Measurements from ENCODE around the gene GRIK3.

Gene GRIK3

DNA sequence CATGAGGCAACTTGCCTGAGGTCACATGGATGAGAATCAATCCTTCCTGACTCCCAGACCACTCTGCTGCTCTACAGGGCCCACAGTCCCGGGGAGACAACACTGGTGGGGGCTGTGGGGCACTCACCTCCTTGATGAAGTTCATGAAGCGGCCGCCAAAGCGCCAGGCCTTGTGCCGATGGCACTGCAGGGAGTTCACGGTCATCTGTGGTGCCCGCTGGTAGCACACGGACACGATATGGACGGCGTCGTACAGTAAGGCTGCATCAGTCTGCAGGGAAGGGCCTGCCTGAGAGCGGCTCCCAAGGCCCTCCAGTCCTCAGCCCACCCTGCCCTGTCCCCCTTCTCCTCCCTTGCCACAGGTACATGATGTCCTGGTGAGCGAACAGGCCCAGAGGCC lies 175.3 kb downstream of the GRIK3 start:
- no peak for DNase-seq (ENCODE audit: low read depth in 1 of 2, low spot score in 1 of 2)

- no peak for DNase-seq (ENCODE audit: low read depth in 1 of 2, low spot score in 1 of 2)
These were observed 175.8 kb downstream of the GRIK3 start for GRCh38 chr1:36858553-36858952.

GRCh38 chr1:36857754-36858153 lies 176.6 kb downstream of the GRIK3 start:
- no peak for DNase-seq (ENCODE audit: low read depth in 1 of 2, low spot score in 1 of 2)

GRCh38 chr1:36855699-36856494 lies 178.4 kb downstream of the GRIK3 start:
- no peak for DNase-seq (ENCODE audit: low read depth in 1 of 2, low spot score in 1 of 2)

DNA sequence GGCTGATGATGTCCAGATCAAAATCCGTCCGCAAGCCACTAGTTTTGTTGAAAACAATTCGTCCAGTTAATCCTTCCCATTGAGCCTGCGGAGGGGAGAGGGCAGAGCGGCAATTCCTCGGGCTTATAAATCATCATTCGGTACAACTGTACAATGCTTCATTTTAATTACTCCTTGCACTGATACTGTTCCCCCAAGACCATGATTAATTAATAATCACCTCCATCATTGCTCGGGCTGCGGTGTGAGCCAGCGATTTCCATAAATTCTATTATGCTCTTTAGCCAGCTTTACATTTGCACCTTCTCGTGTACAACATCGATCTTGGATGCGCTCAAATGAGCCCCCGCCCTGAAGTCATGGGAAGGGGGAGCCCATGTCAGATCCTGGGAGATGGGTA lies 180.7 kb downstream of the GRIK3 start:
- no peak for DNase-seq (ENCODE audit: low read depth in 1 of 2, low spot score in 1 of 2)

- no peak for DNase-seq (ENCODE audit: low read depth in 1 of 2, low spot score in 1 of 2)
These were observed 181.7 kb downstream of the GRIK3 start for GRCh38 chr1:36852586-36852985.

GRCh38 chr1:36851595-36851994 lies 182.7 kb downstream of the GRIK3 start:
- no peak for DNase-seq (ENCODE audit: low read depth in 1 of 2, low spot score in 1 of 2)

GRCh38 chr1:36851087-36851486 lies 183.2 kb downstream of the GRIK3 start:
- no peak for DNase-seq (ENCODE audit: low read depth in 1 of 2, low spot score in 1 of 2)

DNA sequence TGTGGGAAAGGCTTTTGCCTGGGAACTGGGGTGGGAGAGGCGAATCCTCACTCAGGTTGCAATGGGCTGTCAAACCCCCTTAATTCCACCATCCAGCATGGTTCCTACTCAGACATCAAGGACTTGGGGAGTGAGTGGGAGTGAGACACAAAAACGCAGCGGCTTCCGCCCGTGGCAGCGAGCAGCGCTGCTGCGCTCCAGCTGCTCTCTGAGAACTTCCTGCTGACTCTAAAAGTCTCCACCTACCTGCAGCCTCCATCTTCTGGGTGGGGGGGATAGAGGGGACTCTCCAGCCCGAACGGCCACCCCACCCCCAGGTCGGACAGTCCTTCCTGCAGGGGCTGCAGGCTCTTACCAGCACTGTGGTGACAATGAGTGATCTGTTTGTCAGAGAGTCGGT lies 184.4 kb downstream of the GRIK3 start:
- no peak for DNase-seq (ENCODE audit: low read depth in 1 of 2, low spot score in 1 of 2)

- no peak for DNase-seq (ENCODE audit: low read depth in 1 of 2, low spot score in 1 of 2)
These were observed 186.6 kb downstream of the GRIK3 start for GRCh38 chr1:36847761-36848160.

GRCh38 chr1:36847186-36847585 lies 187.1 kb downstream of the GRIK3 start:
- no peak for DNase-seq (ENCODE audit: low read depth in 1 of 2, low spot score in 1 of 2)

DNA sequence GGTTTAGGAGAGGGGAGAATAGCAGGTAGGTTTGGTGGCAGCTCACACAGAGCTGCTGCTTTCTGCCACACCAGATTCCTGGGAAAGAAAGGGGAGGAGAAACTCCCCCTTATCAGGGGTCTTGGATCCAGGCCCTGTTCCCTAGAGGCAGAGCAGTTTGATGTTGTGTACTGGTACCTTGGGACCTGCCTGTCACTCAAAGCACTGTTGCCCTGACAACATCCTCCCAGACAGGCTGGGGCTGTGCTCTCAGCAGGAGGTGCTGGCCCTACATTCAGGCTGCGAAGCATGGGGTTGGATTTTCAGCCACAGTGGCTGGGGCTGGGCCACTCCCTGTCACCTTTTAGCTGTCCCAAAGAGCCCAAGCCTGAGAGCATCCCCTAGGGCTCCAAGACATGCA lies 188.0 kb downstream of the GRIK3 start:
- no peak for DNase-seq (ENCODE audit: low read depth in 1 of 2, low spot score in 1 of 2)

DNA sequence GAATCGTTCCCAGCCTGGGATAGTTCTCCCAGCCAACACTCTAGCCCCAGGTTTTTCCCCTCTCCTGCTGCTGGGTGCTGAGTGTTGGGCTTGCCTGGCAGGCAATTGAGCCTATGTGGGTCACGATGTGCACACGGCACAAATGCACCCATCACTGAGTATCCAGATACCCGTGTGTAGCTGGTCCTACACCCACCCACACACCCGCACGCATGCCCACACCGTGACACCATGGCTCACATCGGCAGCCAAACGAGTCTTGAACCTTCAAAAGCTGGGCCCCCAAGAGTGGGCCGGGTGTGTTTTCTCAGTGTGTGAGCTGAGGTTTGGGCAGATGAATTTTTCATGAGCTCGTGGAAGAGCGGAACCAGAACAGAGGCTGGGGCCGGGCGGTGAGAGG lies 188.5 kb downstream of the GRIK3 start:
- no peak for DNase-seq (ENCODE audit: low read depth in 1 of 2, low spot score in 1 of 2)

DNA sequence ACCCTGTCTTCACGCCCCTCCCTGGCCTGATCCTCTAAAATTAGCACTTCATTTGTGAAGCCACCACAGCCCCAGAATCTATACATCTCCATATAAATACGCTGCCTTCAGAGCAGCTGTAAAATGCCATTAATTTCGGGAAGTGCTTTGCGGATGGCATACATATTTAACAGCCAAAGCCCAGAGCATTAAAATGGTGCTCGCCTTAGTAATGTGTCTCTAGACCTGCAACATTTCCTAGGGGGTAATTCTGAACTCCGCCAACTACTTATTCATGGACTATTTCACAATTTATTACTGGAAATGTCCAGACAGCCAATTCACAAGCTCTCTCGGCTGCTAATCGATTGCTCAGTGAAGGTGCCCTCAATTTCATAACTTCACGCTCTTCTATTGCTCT lies 189.4 kb downstream of the GRIK3 start:
- no peak for DNase-seq (ENCODE audit: low read depth in 1 of 2, low spot score in 1 of 2)

DNA sequence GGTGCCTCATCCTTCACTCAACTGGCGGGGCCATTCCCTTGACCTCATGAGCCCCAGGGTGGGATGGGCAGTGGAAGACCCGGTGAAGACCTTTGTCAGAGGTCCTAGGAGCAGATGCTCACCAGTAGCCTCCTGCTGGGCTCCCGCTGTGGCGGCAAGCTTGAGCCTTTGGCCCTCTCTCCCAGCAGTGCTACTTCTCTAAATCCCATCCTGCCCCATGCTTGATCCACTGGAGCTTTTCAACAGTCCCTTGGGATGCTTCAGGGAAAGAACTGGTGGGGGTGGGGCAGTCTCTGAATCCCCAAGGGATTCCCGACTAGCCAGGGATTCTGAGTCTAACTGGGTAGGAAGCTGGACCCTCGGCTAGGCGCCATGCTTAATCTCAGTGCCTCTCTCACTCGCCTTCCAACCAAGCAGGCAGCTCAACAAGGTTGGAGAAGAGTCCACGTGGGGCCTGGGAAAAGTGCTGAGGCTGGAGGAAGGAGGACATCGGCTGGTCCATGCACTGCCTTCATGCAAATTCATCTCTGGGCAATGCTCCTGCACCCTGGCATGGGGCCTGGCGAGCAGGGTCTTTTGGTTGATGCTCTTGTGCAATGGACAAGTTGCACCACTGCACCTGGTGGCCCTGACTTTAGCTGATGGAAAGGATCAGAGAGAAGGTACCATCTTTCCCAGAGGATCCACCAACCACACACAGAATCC lies 190.3 kb downstream of the GRIK3 start:
- DNase-seq (ENCODE audit: low read depth in 1 of 2, low spot score in 1 of 2): no peak

- no peak for DNase-seq (ENCODE audit: low read depth in 1 of 2, low spot score in 1 of 2)
These were observed 191.3 kb downstream of the GRIK3 start for GRCh38 chr1:36843027-36843426.

GRCh38 chr1:36842448-36842847 lies 191.9 kb downstream of the GRIK3 start:
- DNase-seq (ENCODE audit: low read depth in 1 of 2, low spot score in 1 of 2): no peak

GRCh38 chr1:36839485-36839884 lies 194.8 kb downstream of the GRIK3 start:
- DNase-seq (ENCODE audit: low read depth in 1 of 2, low spot score in 1 of 2): no peak

DNA sequence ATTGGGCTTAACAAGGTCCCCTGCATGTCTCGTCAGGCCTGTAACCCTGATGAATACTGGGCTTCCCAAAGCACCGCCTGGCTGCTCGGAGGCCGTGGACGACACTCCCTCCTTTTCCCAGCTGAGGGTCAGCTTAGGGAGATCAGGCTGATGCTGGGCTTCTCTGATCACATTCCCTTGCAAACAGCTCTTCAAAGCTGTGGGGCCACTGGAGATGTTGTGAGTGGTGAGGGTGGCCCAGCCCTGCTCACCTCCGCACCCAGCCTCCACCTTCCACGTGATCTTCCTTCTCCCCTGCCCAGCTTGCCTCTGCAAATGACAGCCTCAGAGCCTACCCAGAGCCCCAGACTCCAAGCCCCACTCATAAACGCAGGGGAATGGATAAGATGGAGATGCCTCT lies 195.4 kb downstream of the GRIK3 start:
- DNase-seq (ENCODE audit: low read depth in 1 of 2, low spot score in 1 of 2): no peak

DNA sequence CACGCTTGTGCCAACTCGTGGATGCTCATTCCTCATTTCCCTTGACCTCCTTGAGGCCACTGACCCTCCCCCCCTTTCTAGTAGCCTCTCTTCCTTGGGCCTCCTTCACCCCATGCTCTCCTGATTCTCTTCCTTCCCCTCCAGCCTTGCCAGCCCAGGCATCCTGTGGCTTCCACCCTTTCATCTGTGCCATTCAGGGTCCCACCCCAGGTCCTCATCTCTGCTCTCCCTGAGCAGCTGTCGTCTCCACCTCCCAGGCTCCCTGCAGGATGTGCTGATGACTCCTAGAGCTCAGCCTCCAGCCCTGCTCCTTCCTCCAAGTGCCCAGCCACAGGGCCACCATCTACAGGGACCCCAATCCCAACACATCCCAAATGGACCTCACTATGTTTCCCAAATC lies 197.4 kb downstream of the GRIK3 start:
- no peak for DNase-seq (ENCODE audit: low read depth in 1 of 2, low spot score in 1 of 2)

- DNase-seq (ENCODE audit: low read depth in 1 of 2, low spot score in 1 of 2): no peak
These were observed 198.0 kb downstream of the GRIK3 start for GRCh38 chr1:36836196-36836883.

GRCh38 chr1:36835696-36836095 lies 198.6 kb downstream of the GRIK3 start:
- DNase-seq (ENCODE audit: low read depth in 1 of 2, low spot score in 1 of 2): no peak
